Stimulated activated CD4-positive, alpha-beta T cell treated with anti-CD3 and anti-CD28 coated beads, Interleukin-4, amount 100 ng/mL, for 48 hours (primary cell): ENCODE measurements around the gene DOCK9.
"Not testable (repeated sequence)": the region's sequence is repeated elsewhere in the genome, so short reads cannot be mapped to it uniquely, and the experiment has no call there.

Experiments used
- DNase-seq, 2 donors: peaks; one replicate each; pipeline ENCODE4 v3.0.0-alpha.2; 2020; ENCODE audit warnings: low read depth in 2 of 2

Gene DOCK9

DNA sequence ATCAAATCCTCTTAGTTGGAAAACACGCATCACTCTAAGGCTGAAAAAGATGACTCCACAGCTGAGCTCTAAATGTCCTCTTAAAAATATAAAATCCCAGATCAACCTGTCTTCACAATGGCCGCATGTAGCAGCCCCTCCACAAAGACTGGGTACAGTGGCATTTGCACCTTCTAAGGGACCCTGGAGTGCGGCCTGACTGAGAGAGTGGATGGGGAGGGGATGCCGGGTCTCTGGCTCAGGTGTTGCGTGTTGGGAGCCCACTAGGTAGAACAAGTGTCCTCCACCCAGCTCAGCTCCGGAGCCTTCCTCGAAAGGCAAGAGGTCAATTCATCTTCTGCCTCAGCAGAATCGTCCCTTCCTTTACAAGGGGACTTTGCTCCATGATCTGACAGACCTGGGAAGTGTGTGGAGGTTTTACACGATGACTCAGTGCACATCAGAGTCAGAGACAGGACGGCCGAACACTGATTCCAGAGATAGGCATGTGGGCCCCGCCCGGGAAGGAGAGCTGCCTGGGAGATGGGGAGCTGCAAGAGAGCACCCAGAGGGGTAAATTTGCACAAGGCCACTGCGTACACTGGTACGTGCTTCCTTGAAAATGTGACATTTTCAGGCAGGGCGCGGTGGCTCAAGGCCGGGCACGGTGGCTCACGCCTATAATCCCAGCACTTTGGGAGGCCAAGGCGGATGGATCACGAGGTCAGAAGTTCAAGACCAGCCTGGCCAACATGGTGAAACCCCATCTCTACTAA, 201.8 kb downstream of the DOCK9 start:
- DNase-seq, result no peak

DNA sequence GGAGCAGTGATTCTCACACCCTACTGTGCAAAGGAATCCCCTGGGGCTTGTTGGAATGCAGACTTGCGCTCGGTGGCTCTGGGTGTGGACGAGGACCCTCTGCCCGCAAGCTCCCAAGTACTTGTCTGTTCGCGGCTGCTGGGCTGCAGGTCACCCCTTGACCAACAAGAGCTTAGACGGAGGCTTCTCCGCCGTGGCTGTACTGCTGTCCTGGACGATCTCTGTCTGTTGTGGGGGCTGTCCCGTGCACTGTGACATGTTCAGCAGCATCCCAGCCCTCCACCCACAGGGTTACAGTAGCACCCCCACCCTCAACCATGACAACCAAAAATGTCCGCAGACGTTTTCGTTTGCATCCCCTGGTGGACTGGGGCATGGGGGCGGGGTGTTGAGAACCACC, 202.5 kb downstream of the DOCK9 start:
- no peak for DNase-seq

DNA sequence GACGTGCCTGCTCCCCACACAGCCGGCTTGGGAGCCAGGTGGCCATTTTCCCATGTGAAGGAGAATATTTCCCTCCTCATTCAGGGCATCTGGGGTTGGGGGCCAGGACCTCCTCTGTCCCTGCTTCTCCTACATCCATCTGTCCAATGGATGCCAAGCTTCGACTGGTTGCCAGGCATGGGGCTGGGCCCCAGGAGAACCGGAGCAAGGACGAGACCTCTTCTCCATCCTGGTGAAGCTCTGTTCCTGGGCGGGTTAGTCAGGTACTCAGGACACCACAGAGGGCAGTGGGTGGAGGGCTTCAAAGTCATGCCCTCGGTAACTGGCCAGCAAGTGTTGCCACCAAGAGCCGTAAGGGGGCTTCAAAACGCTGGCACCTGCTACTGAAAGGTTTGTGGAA, 203.1 kb downstream of the DOCK9 start:
- no peak for DNase-seq

DNA sequence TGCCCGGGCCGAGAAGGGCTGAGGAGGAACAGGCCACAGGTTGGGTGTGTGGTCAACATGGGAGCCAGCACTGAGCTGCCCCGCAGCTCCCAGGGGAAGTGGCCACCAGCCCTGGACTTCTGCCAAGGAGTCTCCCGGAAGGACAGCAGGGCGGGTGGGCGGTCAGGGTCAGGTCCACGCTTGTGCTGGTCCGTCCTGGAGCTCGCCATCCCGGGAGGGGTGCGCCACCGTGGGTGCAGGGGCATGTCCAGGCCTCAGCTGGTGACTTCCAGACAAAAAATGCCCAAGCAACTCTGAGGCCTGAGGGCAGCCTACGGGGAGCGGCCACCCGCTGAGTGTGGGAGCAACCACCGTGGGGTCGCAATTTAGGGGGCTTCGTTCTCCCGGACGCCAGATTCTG, 203.9 kb downstream of the DOCK9 start:
- DNase-seq, result no peak

DNA sequence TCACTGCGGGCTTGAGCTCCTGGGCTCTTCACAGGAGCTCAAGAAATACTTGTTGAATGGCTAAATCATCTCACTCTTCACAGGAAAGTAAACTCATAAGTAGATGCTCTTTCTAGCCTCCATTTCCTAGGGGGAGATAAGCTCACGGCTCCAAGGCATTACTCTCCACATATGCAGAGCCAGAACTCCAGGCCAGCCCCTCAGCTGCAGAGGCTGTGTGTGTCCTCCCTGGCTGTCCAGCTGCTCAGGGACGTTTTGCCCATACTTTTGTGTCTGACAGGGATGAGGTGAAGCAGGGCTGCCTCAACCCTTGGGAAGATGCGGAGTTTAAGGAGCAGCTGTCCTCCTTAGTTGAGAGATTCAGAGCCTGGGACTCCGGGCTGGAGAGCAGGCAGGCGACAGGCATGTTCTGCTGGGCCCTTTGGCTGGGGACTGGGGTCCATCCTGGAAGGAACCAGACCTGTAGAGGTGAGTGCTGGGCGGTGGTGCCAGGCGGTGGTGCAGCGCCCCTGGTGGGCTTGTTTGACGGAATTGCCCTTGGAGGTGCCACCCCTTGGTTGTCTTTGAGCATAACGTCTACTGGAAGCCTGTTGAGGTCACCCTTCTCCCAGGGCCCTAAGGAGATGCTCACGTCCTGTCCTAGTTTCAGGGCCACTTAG, 204.9 kb downstream of the DOCK9 start:
- DNase-seq, result no peak

DNA sequence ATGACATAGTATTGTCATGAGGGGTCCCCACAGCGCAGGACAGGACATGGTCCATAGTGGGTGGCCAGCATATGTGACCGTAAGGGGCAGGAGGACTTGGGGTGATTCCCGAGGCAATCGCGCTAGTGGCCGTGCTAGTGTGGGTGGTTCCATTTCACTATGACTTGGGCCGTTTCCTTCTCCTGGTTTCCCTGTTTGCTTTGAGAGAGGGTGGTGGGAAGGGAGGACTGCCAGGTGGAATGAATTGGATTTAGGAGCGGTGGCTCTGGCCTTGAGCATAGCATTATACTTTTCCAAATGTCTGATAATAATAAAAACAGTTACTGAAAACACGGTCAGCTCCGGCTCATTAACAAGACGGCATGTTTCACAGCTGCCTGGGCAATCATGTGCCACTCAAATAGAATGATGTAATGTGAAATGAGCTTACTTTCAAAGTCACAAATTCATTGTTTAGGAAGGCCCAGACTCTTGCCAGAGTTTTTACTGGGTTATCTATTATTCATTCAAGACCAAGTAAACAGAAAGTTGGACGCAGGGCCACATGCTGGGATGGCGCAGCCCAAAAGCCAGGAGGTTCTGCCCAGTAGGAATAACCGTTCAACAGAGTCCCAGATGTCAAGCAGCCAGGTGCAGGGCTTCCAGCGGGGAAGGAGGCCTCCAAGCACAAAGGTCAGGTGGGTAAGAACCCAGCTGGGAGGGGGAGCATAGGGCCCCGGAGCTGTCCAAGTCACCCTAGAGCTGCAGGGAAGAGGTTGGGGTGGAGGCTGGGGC, 205.8 kb downstream of the DOCK9 start:
- no peak for DNase-seq

DNA sequence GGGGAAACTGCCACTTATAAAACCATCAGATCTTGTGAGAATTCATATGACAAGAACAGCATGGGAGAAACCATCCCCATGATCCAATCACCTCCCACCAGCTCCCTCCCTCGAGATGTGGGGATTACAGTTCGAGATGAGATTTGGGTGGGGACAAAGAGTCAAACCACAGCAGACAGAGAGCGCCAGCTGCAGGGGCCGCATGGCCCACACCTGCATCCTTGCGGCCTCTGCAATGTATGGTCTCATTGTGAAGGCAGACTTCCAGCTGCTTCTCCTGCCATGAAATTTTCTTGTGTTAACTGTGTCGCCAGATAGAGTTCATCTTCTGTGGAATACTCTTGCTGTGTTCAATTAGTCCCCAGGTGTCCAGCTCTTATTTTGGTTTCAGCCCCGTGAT, 208.1 kb downstream of the DOCK9 start:
- DNase-seq, result no peak

DNA sequence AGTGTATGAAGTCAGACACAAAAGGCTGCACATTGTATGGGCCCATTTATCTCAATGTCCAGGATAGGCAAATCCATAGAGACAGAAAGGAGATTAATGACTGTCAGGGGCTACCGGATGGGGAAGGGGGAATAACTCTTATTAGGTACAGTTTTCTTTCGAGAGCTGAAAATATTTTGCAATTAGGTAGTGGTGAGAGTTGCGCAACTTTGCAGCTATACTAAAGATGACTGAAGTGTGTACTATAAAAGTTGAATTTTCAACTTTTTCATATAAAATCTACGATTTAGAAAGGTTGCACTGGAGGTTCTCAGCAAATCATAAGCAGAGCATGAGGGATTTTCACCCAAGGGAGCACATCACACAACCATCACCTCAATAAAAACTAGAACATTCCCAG, 209.3 kb downstream of the DOCK9 start:
- no peak for DNase-seq

DNA sequence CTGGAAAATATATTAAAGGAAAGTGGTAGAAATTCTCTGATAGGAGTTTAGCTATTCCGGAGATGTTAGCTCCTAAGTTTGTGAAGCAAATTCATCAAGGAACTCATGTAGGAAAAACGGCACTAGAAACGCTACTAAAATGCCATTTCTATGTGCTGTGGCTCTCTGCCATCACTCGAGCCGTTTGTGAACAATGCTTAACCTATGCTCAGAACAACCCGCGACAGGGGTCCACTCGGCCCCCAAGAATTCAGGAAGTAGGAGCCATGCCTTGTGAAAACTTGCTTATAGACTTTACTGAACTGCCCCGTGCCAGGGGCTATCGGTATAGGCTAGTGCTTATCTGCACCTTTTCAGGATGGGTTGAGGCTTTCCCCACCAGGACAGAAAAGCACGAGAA, 211.2 kb downstream of the DOCK9 start:
- DNase-seq, result no peak

DNA sequence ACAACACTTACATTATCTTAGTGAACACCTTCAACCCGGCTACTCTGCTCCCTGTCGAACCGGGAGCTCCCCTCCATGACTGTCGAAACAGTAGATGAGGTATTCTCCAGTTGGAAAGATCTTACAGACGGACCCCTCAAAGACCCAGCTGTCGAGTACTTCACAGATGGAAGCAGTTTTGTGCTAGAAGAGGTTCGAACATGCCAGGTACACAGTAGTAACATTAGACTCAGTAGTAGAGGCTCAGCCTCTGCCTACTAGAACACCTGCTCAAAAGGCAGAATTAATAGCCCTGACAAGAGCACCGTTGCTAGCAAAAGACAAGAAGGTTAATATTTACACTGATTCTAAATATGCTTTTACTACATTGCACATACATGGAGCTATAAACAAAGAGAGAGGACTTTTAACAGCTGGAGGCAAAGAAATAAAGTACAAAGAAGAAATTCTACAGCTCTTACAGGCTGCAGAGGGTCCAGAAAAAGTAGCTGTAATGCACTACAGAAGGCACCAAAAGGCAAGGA, 211.8 kb downstream of the DOCK9 start:
- no peak for DNase-seq

DNA sequence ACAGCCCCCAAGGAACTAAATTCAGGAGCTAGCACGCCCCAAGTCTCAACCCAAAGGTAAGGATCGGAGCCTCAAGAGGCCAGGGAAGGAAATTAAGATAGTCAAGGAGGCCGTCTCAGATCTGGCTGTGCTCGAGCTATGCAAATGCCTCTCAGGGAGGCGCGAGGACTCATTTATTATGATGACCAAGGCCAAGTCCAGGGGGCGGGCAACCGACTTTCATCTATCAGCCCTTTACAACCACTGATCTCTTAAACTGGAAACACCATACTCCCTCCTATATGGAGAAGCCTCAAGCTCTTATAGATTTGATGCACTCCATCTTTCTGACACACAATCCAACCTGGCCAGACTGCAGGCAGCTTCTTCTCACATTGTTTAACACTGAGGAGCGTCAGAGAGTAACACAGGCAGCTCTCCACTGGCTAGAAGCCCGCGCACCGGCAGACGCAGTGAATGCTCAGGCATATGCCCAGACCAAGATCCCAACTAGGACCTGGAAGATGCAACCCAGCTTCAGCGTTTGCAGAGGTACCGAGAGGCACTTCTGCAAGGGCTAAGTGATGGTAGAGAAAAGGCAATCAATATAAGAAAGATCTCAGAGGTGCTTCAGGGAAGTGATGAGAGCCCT, 215.8 kb downstream of the DOCK9 start:
- no peak for DNase-seq

DNA sequence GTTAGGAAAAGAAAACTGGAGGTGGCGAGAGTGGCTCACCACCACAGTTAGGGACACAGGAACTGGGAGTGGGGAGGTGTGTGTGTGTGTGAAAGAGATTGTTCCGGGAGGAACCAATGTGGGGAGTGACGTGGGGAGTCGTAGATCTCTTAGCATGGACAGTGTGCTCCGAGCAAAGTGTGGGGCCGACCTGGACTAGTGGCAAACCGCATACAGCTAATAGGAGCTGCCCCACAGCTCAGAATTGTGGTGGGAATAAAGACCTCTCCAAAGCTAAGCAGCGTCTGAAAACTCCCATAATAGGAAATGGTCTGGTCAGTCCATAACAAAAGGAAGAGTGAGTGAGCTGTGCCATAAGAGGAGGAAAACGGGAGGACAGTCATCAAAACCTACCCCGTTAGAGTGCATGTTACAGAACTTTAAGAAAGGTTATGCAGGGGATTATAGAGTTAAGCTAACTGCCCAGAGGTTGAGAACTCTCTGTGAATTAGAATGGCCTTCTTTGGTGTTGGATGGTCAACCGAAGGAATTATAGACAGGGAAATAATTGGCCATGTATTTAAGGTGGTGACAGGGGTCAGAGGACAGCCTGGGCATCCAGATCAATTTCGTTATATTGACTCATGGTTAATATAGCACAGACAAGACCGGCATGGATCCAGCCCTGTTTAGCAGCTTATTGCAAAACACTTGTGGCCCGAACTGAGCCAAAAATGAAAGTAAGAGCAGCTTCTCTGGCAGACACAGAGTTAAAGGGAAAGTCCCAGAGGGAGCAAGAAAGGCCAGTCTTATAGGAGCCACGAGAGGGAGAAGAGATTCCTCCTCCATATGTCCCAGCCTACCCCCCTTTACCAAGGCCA, 216.5 kb downstream of the DOCK9 start:
- no peak for DNase-seq

DNA sequence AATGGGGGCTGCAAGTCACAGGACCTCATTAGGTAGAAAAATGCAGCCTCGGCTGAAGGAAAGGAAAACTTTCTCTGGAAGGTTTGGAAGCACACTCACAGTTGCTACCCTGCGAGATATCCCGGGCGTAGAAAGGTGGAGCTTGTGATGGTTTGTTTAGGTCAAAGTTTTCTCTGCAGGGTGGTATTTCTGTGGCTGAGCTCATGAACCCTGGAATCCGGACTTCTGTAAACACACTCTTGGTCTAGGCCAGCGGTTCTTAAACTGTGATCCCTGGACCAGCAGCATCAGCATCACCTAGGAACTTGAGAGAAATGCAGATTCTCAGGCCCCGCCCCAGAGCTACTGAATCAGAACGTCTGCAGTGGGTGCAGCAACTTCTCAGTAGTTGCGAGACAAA, 222.1 kb downstream of the DOCK9 start:
- DNase-seq, result no peak

DNA sequence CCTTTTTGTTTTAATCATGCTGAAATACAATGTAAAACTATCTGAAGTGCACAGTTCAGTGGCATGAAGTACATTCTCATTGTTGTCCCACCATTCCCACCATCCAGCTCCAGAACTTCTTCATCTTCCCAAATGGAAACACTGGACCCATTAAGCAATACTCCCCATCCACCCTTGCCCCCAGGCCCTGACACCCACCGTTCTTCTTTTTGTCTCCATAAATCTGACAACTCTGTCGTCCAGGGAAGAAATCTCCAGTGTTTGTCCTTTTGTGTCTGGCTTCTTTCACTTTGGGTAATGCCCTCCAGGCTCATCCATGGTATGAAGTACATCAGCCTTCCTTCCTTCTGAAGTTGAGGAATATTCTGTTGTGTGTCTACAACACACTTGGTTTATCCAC, 222.7 kb downstream of the DOCK9 start:
- DNase-seq, result no peak

DNA sequence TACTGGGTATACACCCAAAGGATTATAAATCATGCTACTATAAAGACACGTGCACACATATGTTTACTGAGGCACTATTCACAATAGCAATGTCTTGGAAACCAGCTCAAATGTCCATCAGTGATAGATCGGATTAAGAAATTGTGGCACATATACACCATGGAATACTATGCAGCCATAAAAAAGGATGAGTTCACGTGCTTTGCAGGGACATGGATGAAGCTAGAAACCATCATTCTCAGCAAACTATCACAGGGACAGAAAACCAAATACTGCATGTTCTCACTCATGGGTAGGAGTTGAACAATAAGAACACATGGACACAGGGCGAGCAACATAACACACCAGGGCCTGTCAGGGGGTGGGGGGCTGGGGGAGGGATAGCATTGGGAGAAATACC, 223.4 kb downstream of the DOCK9 start:
- DNase-seq, result not testable (repeated sequence)

DNA sequence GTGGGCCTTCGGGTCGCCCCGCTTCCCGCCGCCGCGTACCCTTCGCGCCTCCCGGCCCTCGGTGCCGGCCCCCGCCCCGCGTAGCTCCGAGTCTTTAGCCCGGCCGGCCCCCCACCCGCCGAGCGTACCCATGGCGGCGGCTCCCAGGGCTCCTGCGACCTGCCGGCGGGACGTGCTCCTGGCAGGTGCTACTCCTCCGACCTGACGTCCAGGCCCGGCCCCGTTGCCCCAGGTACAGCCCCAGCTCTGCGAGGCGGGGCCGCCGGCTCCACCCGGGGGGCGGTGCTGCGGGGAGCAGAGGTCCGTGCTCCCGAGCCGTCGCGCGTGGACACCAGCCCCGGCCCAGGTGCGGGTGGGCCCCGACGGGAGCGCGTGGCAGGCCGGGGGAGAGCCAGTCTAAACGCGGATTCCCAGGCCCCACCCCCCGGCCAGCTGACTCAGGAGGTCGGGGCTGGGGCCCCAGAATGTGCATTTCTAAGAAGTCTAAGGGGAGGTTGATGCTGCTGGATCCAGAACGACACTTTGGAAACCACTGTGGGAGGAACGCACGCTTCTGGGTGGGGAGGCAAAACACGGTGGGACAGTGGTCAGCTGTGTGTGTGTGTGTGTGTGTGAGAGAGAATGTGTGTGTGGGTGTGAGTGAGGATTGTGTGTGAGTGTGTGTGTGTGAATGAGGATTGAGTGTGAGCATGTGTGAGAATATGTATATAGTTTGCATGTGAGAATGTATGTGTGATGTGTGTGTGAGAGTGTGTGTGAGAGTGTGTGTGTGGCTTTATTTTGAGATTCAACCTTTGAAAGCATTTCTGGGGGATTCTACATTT, 225.2 kb downstream of the DOCK9 start, which contains the start of gene SLC15A1:
Gene SLC15A1, minus strand, starts transcription at position 206 of the 824 bp plus-strand sequence. Its CDS starts 74 bp downstream, at position 132.
- no peak for DNase-seq

DNA sequence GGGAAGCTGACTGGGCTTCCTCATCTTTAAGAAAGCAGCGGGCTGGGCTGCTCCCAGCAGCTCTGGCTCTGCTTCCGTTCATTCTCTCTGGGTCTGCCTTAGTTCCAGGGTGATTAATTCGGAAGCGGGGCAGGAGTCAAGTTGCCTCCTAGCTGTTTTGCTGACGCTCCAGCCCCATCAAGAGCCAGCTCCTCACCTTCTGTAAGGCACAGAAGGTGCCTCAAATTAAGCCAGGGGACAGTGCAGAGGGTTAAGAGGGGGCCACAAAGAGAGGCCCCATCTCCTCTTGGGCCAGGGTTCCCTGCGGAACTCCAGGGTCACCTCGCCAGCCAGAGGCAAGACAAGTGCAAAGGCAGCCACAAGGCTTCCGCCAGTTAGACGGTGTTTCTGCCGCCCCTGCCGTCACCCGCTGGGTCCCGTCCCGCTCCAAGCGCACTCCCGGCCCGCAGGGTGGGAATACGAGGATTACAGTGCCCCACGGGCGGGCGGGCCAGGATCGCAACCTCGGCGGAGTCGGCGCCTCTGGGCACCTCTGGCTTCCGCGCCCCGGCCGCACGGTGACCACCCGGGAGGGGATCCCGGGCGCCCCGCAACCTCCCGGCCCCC, 225.9 kb downstream of the DOCK9 start:
- DNase-seq, result no peak

DNA sequence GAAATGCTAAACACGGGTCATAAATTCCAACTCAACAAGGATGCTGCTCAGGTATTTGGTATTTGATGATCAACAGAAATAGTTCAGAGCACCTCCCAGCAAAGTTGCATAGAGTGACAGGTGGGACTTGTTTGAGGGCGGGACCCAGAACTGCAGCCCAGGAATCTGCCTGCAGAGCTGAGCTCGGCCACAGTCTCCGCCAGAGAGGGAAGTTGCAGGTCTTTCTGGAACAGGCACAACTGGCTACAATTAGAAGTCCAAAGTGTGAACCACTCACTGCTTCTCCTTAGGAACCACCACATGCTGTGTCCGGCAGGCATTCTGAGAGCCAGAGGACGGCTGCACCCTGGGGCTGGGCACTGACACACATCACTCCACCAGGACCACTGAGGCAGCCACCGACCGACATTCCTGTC, 226.5 kb downstream of the DOCK9 start:
- no peak for DNase-seq

DNA sequence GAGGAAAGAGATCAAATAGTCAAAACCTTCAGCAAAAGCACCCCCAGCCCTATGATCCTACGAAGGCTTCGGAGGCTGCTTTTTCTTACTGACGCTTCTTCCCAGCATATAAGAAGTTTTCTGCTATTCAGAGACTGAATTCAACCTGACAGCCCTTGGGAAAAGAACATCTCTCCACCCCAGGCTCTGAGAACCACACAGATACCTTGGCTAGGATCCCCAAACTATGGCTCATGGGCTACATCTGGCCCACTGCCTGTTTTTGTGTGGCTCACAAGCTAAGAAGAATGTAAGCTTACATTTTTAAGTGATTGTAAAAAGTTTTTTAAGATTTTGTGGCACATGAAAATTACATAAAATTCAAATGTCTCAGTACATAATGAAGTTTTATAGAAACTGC, 228.4 kb downstream of the DOCK9 start:
- no peak for DNase-seq

DNA sequence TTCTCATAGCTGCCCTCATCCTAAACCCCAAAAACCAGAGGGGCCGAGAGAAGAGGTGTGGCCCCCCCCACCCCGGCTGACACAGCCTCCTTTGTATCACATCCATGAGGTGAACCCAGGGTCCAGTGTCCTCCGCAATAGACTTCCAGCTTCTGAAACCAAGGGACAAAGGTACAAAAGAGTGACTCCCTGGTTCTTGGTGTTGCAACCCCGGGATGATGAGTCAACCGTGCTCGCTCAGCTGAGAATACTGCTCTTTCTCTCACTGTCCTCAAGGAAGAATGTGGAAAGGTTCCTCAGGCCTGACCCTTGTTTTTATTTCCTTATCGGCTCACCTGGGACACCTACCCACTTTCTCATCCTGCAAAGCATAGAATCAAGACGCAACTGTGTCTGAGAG, 230.9 kb downstream of the DOCK9 start:
- no peak for DNase-seq
